Esophagus squamous epithelium (tissue), 4 donors: ENCODE data around the gene GDAP1L1.

Experiments
- CTCF ChIP-seq, 6 experiments: fragments of 450-650 bp in 4 of 6; fragments of 200-600 bp in 2 of 6; sonication (generic) in 2 of 6; IDR thresholded peaks; one replicate each; pipeline ENCODE4 v1.5.1; 2016 to 2019; ENCODE audit warnings: antibody characterized with exemption in 6 of 6, mild to moderate bottlenecking in 4 of 6, moderate library complexity in 4 of 6
- POLR2A ChIP-seq, 4 donors: fragments of 450-650 bp; IDR thresholded peaks; one replicate each; pipeline ENCODE4 v1.6.1; 2017; ENCODE audit warnings: antibody characterized with exemption in 4 of 4, mild to moderate bottlenecking in 4 of 4, moderate library complexity in 3 of 4

DNA sequence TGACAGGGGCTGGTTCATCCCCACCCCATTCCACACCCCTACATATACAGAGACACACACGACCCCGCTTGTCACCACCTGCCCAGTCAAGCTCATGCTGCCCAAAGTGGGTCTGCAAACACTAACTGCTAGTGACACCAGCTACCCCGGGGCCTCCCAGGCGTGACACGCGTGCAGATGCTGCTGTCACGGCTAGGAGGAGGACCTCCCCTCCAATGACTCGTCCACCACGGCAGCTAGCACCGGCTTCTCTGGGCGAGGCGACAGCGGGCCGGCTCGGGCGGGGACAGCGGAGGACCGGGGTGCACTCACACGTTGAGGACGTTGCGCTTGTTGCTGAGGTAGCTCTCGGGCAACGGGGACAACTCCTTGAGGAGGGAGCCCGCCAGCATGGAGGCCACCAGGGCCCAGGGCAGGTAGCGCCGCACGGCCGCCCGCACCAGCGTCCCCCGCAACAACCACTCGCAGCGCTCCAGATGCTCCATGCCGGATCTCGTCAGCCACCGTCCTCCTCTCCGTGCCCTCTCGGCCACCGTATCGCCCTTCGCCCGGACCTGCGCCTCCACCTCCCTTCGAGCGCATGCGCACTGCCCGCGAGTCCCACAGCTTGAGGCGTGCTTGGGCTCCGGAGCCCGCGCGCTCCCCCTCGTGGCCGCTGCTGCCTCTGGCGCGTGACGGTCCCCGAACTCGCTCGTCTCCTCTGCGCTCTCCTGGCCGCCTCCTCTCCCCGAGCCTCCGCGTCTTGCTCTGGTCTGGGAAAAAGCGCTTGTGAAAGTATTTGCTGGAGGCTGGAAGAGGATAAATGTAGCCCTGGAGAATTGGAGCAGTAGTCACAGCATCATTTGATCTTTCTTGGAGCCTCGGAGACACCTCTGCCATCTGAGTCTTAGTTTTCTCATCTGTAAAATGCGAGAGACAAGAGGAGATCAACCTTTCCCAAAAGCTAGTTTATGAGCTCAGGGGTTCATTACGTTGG lies 63.8 kb downstream of the GDAP1L1 start, which contains the start of gene FITM2:
- TF ChIP-seq POLR2A (IDR thresholded peaks at IDR 0.05) = peak in 2 of 4 donors; percentile 44 to 63
- TF ChIP-seq CTCF (IDR thresholded peaks at IDR 0.05) = peak; percentile 89 to 99 (median 93)
